Measurements from ENCODE around the gene HOXD11. TPM values are rescaled to one million over a fixed set of nuclear protein-coding genes. Genes with fewer than 3 reads are reported as not detected.

The HOXD11 gene
- total and polyA plus RNA-seq, 2 of the 4 experiments (the other 2 are of a cell fraction) = not detected

DNA sequence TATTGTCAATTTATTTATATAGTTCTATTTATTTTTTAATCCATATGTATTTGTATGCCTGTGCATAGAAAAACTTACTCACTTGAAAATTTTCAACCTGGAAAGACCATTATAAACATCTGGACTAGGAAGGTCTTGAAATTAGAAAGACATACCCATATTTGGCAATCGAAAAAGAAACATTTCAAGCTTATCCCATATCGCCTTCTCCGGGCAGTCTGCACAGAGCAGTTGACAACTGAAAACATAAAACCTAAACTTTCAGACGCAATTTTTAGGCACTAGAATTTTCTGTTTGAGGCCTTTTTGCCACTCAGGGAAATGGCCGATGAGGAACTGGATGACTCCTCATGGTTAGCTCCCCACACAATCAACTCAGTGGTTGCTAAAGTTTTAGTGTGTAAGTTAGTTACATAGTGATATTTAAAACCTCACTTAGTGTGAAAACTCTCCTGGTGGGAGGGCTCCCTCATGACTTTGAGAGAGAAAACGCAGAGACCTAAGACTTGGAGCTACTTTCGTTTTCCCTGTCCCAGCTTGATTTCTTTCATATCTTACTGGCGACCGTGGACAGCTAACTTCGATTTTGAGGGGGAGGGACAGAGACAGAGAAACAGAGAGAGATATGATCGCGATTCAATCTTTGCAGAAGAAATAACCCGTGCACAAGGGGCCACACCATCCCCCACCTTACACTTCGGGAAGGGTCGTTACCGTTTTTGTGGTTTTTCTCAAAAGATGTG, 10.7 kb upstream of the HOXD11 start:
- in situ Hi-C loops (cut with MboI; ENCODE audit: low sequenced_read_pairs) = loop anchor here (10.0 to 25.0 kb wide), 4 partner anchors 412 to 1359 kb away; no protein-coding TSS in a partner anchor
- H2AK5ac ChIP-seq (ENCODE audit: low read depth, low read length) = no peak overlapping the region
- H3K9ac ChIP-seq (ENCODE audit: low read depth, low read length) = no peak overlapping the region
- WGBS, 2 experiments (ENCODE audit: extremely low coverage in 2 of 2, insufficient read length in 1 of 2) = 18% methylated on average over 4 of the region's 16 CpGs; no CpG with 5 or more reads in 1 of the 2 experiments
- no peak overlapping the region for H3K4ac ChIP-seq (ENCODE audit: low read depth, low read length)
- BruUV-seq (replicated peaks) = no TSS peak
- H3K27ac ChIP-seq (ENCODE audit: insufficient read depth, low read length) = no peak overlapping the region
- H3K27me3 ChIP-seq (ENCODE audit: control insufficient read depth, insufficient read depth, low read length) = peaks cover 92% of the 10 kb centered on the region
- dilution Hi-C loops (cut with HindIII; ENCODE audit: low sequenced_read_pairs, unreplicated experiment) = no loop called here
- H2BK5ac ChIP-seq (ENCODE audit: low read depth, low read length, poor library complexity, severe bottlenecking) = no peak overlapping the region
- no peaks in the 10 kb centered on the region for H4K20me1 ChIP-seq (ENCODE audit: insufficient read depth, low read length)
- H3K4me3 ChIP-seq (ENCODE audit: insufficient read depth, low read depth, low read length) = peak overlapping the region; percentile 35
- H2BK15ac ChIP-seq (ENCODE audit: low read depth, low read length) = no peak overlapping the region
- ChIA-PET CTCF (interaction anchor here (0.9 to 3.9 kb wide), 4 partner anchors 406 to 893 kb away, joined by 3 to 13 read pairs (median 4); no protein-coding TSS in a partner anchor), POLR2A (ENCODE audit: unreplicated experiment) (no interaction called here)
- ATAC-seq (ENCODE audit: low read depth) (no peak), DNase-seq (no peak)
- H4K91ac ChIP-seq (ENCODE audit: insufficient read depth, low read depth, low read length) = no peak overlapping the region
- H3K18ac ChIP-seq (ENCODE audit: low read depth, low read length) = no peak overlapping the region
- H4K5ac ChIP-seq (ENCODE audit: low read depth, low read length) = no peak overlapping the region
- H2AK9ac ChIP-seq (replicated peaks; ENCODE audit: low read depth, low read length, poor library complexity) = no peak overlapping the region
- no peak overlapping the region for H3K56ac ChIP-seq (ENCODE audit: extremely low read depth, insufficient read depth, low read length)
- no peak for TF ChIP-seq MXI1 (IDR thresholded peaks at IDR 0.05; ENCODE audit: borderline replicate concordance, low read depth, low read length)
- peak overlapping the region; percentile 85 for H3K4me2 ChIP-seq (ENCODE audit: low read depth, low read length)
- intact Hi-C loops (cut with micrococcal nuclease) = loop anchor here (2.0 to 10.0 kb wide), 6 partner anchors 682 to 1392 kb away; no protein-coding TSS in a partner anchor
- no peaks in the 10 kb centered on the region for H3K9me1 ChIP-seq (ENCODE audit: insufficient read depth, low read length)
- no peaks in the 10 kb centered on the region for H3K79me1 ChIP-seq (ENCODE audit: low read depth in 1 of 2, low read length in 2 of 2)
- no peak overlapping the region for H2BK20ac ChIP-seq (ENCODE audit: low read depth, low read length)
- peaks cover 3% of the 10 kb centered on the region; the same call in 1 of the 2 replicates for H3K4me1 ChIP-seq (ENCODE audit: control insufficient read depth, insufficient read depth, low read length)
- H3K36me3 ChIP-seq (ENCODE audit: control insufficient read depth, insufficient read depth, low read length) = no peaks in the 10 kb centered on the region
- H4K8ac ChIP-seq (ENCODE audit: low read depth in 2 of 2, low read length in 2 of 2) = no peak overlapping the region
- peak overlapping the region; percentile 64 for H2AFZ ChIP-seq (replicated peaks; ENCODE audit: low read length, poor library complexity)
- H3K14ac ChIP-seq (replicated peaks; ENCODE audit: low read depth, low read length) = no peak overlapping the region
- no peak overlapping the region; the same call in 1 of the 2 replicates for H3K23ac ChIP-seq (ENCODE audit: low read depth, low read length)
- H3K9me3 ChIP-seq (ENCODE audit: control insufficient read depth, insufficient read depth, low read length) = peaks cover 6% of the 10 kb centered on the region
- no peak overlapping the region for H2BK120ac ChIP-seq (ENCODE audit: low read depth, low read length)
